SK-N-SH (cell line): ENCODE results near the gene ASCC3. TPM values are rescaled to one million over a fixed set of nuclear protein-coding genes. Genes with fewer than 3 reads are reported as not detected.

Source experiments
- CTCF ChIA-PET: fragments of 300-600, 350-600 bp; formaldehyde crosslinking; extraction: SDS; loops from one replicate; lab custom pipeline; 2021; lab: Yijun Ruan, JAX
- POLR2A ChIA-PET: fragments of 350-600 bp; sonication (Branson Sonifier 250); formaldehyde crosslinking; extraction: SDS; loops from one replicate; lab custom pipeline; 2020; ENCODE audit warnings: antibody characterized with exemption, inconsistent platforms; lab: Yijun Ruan, JAX
- DNase-seq: peaks from one replicate; pipeline ENCODE4 v3.0.0; 2012
- H2AFZ ChIP-seq: fragments of 200-600 bp; sonication (generic); 2 replicates; pipeline ENCODE4 v1.8.1; 2016; ENCODE audit warnings: antibody characterized with exemption, mild to moderate bottlenecking, low read depth
- H3F3A ChIP-seq: fragments of 200-600 bp; sonication (generic); replicated peaks from 2 replicates; pipeline ENCODE3; 2016; ENCODE audit warnings: antibody characterized with exemption, mild to moderate bottlenecking; ENCODE audit not compliant: insufficient read depth
- H3K27ac ChIP-seq, 2 experiments: fragments of 200-500 bp in 1 of 2; fragments of 200-600 bp in 1 of 2; sonication (Bioruptor generic) in 1 of 2; sonication (generic), shearing (Covaris generic) in 1 of 2; 2 replicates each; pipeline versions ENCODE4 v1.5.1 to v1.6.1; 2014 to 2016; ENCODE audit warnings: low read depth in 2 of 2, inconsistent platforms in 1 of 2, low read length in 1 of 2, mild to moderate bottlenecking in 1 of 2, mixed read lengths in 1 of 2
- H3K27me3 ChIP-seq: fragments of 200-600 bp; sonication (generic), shearing (Covaris generic); 2 replicates; pipeline ENCODE4 v1.6.1; 2016; ENCODE audit warnings: mixed run types; ENCODE audit not compliant: insufficient read depth
- H3K36me3 ChIP-seq, 2 experiments: fragments of 200-500 bp in 1 of 2; fragments of 200-600 bp in 1 of 2; sonication (Bioruptor generic) in 1 of 2; sonication (generic) in 1 of 2; replicated peaks in 1 of 2; 2 replicates each; pipeline versions ENCODE3 to v1.5.1; 2014 to 2016; ENCODE audit warnings: low read length in 1 of 2, mild to moderate bottlenecking in 1 of 2; ENCODE audit not compliant: insufficient read depth in 2 of 2, control insufficient read depth in 1 of 2
- H3K4me1 ChIP-seq, 2 experiments: fragments of 200-500 bp in 1 of 2; fragments of 200-600 bp in 1 of 2; sonication (Bioruptor generic) in 1 of 2; sonication (generic), shearing (Covaris generic) in 1 of 2; 2 replicates each; pipeline versions ENCODE4 v1.5.1 to v1.6.1; 2014 to 2016; ENCODE audit warnings: low read depth in 1 of 2, low read length in 1 of 2, mixed run types in 1 of 2; ENCODE audit not compliant: insufficient read depth in 2 of 2, control insufficient read depth in 1 of 2
- H3K4me2 ChIP-seq: fragments of 200-600 bp; sonication (generic), shearing (Covaris generic); 2 replicates; pipeline ENCODE4 v1.6.1; 2017; ENCODE audit warnings: mixed run types
- H3K4me3 ChIP-seq, 2 experiments: fragments of 200-500 bp in 1 of 2; fragments of 200-600 bp in 1 of 2; sonication (Bioruptor generic) in 1 of 2; sonication (generic), shearing (Covaris generic) in 1 of 2; 2 replicates each; pipeline versions ENCODE4 v1.5.1 to v1.8.1; 2014 to 2016; ENCODE audit warnings: low read depth in 2 of 2, inconsistent platforms in 1 of 2, low read length in 1 of 2, mild to moderate bottlenecking in 1 of 2, mixed read lengths in 1 of 2, moderate library complexity in 1 of 2
- H3K79me2 ChIP-seq: fragments of 200-600 bp; sonication (generic); 2 replicates; pipeline ENCODE4 v1.8.1; 2017; ENCODE audit warnings: mild to moderate bottlenecking; ENCODE audit not compliant: insufficient read depth
- H3K9ac ChIP-seq: fragments of 200-600 bp; sonication (generic); 2 replicates; pipeline ENCODE4 v1.6.1; 2017; ENCODE audit warnings: mixed run types
- H3K9me2 ChIP-seq: fragments of 200-600 bp; sonication (generic); 2 replicates; pipeline ENCODE4 v1.6.1; 2017; ENCODE audit warnings: mixed run types
- H3K9me3 ChIP-seq: fragments of 200-600 bp; sonication (generic); 2 replicates; pipeline ENCODE4 v1.6.1; 2017; ENCODE audit warnings: mixed run types, mild to moderate bottlenecking, moderate library complexity
- H4K20me1 ChIP-seq: fragments of 200-600 bp; sonication (generic); 2 replicates; pipeline ENCODE4 v1.6.1; 2017; ENCODE audit warnings: mild to moderate bottlenecking, mixed run types; ENCODE audit not compliant: insufficient read depth
- FOSL2 ChIP-seq: IDR thresholded peaks from 2 replicates; pipeline ENCODE4 v1.4.0; 2012; ENCODE audit warnings: low read depth, mild to moderate bottlenecking, moderate library complexity, borderline replicate concordance
- GABPA ChIP-seq: IDR thresholded peaks from 2 replicates; pipeline ENCODE4 v1.4.0; 2012; ENCODE audit warnings: low read depth, mild to moderate bottlenecking
- GATA2 ChIP-seq: sonication (generic); formaldehyde crosslinking; IDR thresholded peaks from 2 replicates; pipeline ENCODE4 v1.5.0; 2020; ENCODE audit warnings: mild to moderate bottlenecking, missing genetic modification reagents
- JUND ChIP-seq: IDR thresholded peaks from 2 replicates; pipeline ENCODE4 v1.4.0; 2012
- MEF2A ChIP-seq: IDR thresholded peaks from 2 replicates; pipeline ENCODE4 v1.4.0; 2012; ENCODE audit warnings: low read depth, borderline replicate concordance
- MXI1 ChIP-seq: IDR thresholded peaks from 2 replicates; pipeline ENCODE4 v1.6.1; 2012; ENCODE audit warnings: mild to moderate bottlenecking, low read depth, low read length, improper control_type of control experiment
- NRF1 ChIP-seq: IDR thresholded peaks from 2 replicates; pipeline ENCODE4 v1.6.1; 2012; ENCODE audit warnings: low read depth, mild to moderate bottlenecking, low read length
- PBX3 ChIP-seq: IDR thresholded peaks from 2 replicates; pipeline ENCODE4; 2012
- POLR2AphosphoS5 ChIP-seq: IDR thresholded peaks from 2 replicates; pipeline ENCODE4 v1.6.1; 2012; ENCODE audit warnings: low read depth, low read length
- RCOR1 ChIP-seq: fragments of 150-350 bp; IDR thresholded peaks from 2 replicates; pipeline ENCODE4 v1.6.1; 2017; ENCODE audit warnings: antibody characterized with exemption, low read length
- RXRA ChIP-seq: IDR thresholded peaks from 2 replicates; pipeline ENCODE4 v1.4.0; 2012; ENCODE audit warnings: low read depth, mild to moderate bottlenecking, borderline replicate concordance
- SMC3 ChIP-seq: IDR thresholded peaks from 2 replicates; pipeline ENCODE4 v1.6.1; 2012; ENCODE audit warnings: low read depth, low read length, improper control_type of control experiment
- TCF12 ChIP-seq: IDR thresholded peaks from 2 replicates; pipeline ENCODE4 v1.4.0; 2012
- ZBTB33 ChIP-seq: IDR thresholded peaks from 2 replicates; pipeline ENCODE4 v1.4.0; 2012; ENCODE audit warnings: low read depth, borderline replicate concordance
- WGBS: methylation state at CpG from one replicate; pipeline ENCODE4 v1.1.6; 2017; ENCODE audit warnings: low lambda C conversion rate; 5-methylcytosine and 5-hydroxymethylcytosine counted together
- polyA plus RNA-seq, 3 experiments: library from polyadenylated mRNA; depleted of rRNA; stranded (reverse); fragments of >200 nt; gene quantifications; 2 replicates each; pipeline ENCODE4 v1.2.3, GENCODE V29; 2012
- TF ChIP-seq, protein P1 (sequence below): fragments of 150-350 bp; IDR thresholded peaks from 2 replicates; pipeline ENCODE4 v1.6.1; 2017; ENCODE audit warnings: antibody characterized with exemption, low read length, low read depth, borderline replicate concordance
- TF ChIP-seq, protein P2 (sequence below): fragments of 150-350 bp; IDR thresholded peaks from 2 replicates; pipeline ENCODE4 v1.6.1; 2016; ENCODE audit warnings: mild to moderate bottlenecking, low read depth, low read length

The ASCC3 gene
- polyA plus RNA-seq, 1 of the 3 experiments (the other 2 are of a cell fraction) = 17.9 TPM

DNA sequence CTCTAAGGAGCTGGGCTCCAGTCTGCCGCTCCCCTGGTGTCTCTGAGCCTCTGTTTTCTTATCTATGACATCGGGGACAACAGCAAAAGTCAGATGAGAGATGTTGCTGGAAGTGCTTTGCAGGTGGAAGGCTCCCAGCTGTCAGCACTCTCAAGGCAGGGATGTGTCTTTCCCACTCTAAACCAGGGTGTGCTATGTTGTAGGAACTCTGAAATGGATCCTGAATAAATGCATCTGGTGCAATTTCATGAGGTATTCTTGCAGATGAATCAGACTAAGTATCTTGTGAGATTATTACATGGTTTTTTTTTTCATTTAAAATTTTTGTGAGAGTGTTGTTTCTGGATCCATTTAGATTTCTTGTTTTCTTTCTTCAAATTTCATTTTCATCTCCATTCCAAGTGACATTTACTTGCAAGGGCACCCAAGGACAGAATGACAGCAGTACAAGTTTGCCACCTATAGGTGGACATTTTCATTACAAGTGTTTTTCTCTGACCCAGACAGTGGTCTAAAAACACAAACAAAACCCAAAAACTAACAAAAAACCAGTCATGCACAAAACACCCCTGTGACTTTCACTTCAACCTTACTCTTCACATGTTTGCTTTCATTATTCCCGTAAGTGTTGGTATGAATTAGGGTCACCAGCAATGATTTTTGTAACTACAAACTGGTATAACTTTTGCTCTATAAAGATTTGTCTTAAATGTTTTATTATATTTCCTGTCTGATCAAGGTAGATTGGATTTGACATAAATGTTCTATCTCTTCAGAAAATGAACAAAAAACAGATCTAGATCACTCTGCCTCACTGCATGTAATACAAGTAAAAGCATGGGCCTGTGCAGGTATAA lies 401.7 kb downstream of the ASCC3 start (continued):
- TF ChIP-seq, protein P1, sequence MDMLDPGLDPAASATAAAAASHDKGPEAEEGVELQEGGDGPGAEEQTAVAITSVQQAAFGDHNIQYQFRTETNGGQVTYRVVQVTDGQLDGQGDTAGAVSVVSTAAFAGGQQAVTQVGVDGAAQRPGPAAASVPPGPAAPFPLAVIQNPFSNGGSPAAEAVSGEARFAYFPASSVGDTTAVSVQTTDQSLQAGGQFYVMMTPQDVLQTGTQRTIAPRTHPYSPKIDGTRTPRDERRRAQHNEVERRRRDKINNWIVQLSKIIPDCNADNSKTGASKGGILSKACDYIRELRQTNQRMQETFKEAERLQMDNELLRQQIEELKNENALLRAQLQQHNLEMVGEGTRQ = no peak
- TF ChIP-seq MXI1 (no peak), POLR2AphosphoS5 (no peak), NRF1 (no peak), TCF12 (no peak), ZBTB33 (no peak)
- TF ChIP-seq, protein P2, sequence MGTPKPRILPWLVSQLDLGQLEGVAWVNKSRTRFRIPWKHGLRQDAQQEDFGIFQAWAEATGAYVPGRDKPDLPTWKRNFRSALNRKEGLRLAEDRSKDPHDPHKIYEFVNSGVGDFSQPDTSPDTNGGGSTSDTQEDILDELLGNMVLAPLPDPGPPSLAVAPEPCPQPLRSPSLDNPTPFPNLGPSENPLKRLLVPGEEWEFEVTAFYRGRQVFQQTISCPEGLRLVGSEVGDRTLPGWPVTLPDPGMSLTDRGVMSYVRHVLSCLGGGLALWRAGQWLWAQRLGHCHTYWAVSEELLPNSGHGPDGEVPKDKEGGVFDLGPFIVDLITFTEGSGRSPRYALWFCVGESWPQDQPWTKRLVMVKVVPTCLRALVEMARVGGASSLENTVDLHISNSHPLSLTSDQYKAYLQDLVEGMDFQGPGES = no peak

- 13% methylated on average over 10 of the region's 10 CpGs for WGBS
- ChIA-PET POLR2A (no interaction called here), CTCF (interaction anchor here (1.1 to 1.5 kb wide), 2 partner anchors 359 to 361 kb away, joined by 3 to 4 read pairs; no protein-coding TSS in a partner anchor)
- no peaks in the 10 kb centered on the region for H3K79me2 ChIP-seq
- no peak overlapping the region for H2AFZ ChIP-seq
- no peak overlapping the region for H3K27ac ChIP-seq
- no peaks in the 10 kb centered on the region for H3K4me1 ChIP-seq
- H3K4me3 ChIP-seq = no peak overlapping the region
- TF ChIP-seq RXRA (no peak), NRF1 (no peak), MEF2A (no peak), GABPA (no peak), FOSL2 (no peak), PBX3 (no peak), SMC3 (no peak), TCF12 (no peak), RCOR1 (no peak), JUND (no peak), GATA2 (no peak)
- H4K20me1 ChIP-seq = no peaks in the 10 kb centered on the region
- H3K9me3 ChIP-seq = no peaks in the 10 kb centered on the region
- DNase-seq = no peak
- no peaks in the 10 kb centered on the region for H3K36me3 ChIP-seq
- no peaks in the 10 kb centered on the region for H3K9me2 ChIP-seq
- H3K27me3 ChIP-seq = peaks cover 17% of the 10 kb centered on the region; the same call in 1 of the 2 replicates
- H3K4me2 ChIP-seq = no peak overlapping the region
- H3F3A ChIP-seq = no peaks in the 10 kb centered on the region
- no peak overlapping the region for H3K9ac ChIP-seq
Observed at GRCh38 chr6:100475554-100476320, 405.4 kb downstream of the ASCC3 start.
